ENCODE data around the gene ADCK1.
"Not testable (repeated sequence)": the region's sequence is repeated elsewhere in the genome, so short reads cannot be mapped to it uniquely, and the experiment has no call there.

ADCK1 gene

DNA sequence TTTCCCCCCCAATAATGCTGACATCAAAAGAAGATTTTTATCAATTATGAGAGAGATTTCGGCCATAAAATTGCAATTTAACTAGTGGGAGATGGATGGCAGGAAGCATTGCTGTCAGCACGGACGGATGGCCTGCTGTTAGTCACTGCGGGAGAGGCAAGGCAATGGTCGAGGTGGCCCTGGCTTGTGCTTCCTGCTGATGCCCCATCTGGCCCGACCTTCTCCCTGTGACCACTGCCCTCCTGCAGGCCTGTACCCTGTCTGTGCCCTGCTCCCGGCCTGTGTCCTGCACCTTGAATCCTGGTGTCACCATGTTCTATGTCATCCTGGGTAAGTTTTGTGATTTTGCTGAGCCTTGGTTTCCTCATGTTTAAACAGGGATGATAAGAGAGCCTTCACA, 67.6 kb downstream of the ADCK1 start:
- no peak for DNase-seq

DNA sequence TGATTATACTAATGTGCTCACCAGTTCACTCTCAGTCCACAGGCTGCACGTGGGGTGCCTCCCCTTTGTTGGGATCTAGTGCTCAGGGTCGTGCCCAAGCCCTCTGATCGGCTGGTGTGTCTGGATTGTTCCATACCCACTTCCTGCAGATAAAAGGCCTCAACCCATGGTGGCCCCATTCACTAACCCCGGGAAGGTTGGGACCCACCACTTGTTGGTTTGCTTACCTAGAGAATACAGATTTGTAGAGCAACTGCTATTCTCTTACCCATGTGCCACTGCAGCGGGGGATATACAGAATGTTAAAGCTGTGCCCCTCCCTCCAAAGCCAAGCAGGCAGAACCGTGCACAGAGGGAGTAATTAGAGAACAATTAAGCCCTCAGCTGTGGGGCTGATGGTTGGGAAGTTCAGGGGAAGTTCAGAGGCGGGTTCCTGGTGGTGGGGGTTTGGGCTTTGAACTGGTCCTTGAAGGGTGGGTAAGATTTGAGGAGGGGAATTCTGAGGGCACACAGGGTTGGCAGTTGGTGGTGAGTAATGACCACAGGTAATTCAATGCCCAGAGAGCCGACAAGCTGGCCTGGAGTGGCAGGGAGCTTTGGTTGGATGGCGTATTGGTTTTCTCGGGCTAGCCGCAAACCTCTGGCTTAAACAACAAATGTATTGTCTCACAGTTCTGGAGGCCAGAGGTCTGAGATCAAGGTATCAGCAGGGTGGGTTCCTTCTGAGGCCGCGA, 68.8 kb downstream of the ADCK1 start:
- no peak for DNase-seq

DNA sequence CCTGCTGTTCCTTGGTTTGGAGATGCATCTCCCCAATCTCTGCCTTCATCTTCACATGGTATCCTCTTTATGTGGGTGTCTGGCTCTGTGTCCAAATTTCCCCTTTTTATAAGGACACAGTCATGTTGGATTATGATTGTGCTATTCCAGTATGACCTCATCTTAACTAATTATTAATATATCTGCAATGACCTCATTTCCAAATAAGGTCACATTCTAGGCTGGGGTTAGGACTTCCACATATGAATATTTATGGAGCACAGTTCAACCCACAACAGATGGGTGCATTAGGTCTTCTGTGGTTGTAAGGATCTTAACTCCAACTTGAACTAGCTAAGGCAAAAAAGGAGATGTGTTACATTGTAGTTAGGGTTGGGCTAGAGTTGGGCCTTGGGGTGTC, 69.4 kb downstream of the ADCK1 start:
- peak; percentile 64 to 73 for DNase-seq

DNA sequence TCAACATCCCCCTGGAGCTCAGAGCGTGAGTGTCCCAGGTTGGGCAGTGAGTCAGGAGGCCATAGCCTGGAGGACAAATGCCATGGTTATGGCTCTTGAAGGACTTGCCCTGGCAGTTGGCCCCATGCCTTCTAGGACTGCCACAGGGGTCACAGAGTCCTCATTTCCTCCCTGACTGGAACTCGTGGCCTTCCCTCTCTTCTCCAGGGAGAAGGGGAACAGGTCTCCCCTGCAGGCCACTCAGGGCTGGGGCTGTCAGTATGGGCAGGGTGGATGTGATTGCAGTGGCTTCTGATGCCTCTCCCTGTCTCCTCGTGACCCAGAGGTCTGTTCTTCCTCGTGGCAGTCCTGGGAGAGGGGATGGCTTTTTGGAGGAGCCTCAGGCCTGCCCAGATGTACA, 70.7 kb downstream of the ADCK1 start:
- no peak for DNase-seq

DNA sequence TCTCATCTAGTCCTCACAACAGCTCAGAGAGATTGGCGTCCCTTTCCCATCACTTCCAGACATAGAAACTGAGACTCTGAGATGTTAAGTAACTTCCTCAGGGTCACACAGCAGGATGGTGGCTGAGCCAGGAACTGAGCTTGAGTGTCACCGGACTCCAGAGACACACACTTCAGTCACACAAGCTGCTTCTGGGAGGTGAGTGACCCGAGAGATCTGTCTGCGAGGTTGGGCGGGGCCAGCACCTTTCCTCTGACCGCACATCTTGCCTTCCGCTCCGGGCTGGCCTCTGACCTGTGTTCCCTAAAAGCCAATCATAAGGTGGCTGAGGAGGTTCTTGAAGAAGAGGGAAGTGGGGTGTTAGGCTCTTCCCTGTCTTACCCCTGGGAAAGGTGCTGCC, 72.2 kb downstream of the ADCK1 start:
- no peak for DNase-seq

DNA sequence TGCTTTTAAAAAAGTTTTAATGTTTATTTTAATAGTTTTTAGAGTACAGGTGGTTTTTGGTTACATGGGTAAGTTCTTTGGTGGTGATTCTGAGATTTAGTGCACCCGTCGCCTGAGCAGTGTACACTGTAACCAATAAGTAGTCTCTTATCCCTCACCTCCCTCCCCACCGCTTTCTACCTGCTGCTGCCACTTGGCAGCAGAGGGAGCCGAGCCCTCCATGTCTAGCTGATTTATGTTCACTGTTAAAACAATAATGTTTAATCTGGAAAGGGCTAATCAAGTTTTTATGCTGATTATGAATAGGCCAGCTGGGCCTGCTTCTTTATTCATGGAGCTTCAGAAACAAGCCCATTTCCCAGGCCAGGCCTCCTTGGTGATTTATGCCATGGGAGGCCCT, 73.1 kb downstream of the ADCK1 start:
- no peak for DNase-seq

DNA sequence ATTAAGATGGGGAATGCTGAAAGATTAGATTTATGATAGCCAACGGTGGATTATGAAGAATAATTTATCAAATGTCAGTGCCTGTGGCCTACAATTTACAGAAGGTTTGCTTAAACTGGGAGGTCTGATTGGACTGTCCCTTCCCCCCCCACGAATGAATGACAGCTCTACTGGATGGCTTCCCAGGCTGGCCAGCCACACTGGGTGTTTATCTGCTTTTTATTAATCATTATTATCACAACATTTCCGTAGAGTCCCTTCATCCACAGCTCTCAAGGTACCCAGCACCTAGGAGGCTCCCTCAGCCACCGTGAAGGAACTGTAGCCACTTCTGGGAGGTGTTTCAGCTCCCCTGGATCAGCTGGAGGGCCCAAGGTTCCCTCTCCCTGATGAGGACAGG, 78.9 kb downstream of the ADCK1 start:
- DNase-seq, result no peak

DNA sequence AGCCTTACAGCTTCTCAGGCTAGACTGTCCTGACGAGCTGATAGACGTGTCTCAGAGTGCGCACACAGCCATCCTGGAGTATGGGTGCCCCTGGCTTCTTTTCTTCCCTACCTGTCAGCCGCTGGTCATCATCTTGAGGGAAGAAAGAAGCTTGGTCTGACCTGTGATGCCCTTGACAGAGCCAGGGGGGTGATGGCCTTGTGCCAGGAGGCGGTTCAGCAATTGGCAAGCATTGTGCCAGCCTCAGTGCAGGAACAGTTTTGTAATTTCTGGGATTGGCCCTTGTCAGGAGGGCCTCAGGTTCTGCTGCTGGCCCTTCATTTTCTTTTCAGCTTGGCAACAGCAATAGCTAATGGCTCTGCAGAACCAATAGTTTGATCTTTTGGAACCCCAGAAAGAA, 80.1 kb downstream of the ADCK1 start:
- DNase-seq, result no peak

DNA sequence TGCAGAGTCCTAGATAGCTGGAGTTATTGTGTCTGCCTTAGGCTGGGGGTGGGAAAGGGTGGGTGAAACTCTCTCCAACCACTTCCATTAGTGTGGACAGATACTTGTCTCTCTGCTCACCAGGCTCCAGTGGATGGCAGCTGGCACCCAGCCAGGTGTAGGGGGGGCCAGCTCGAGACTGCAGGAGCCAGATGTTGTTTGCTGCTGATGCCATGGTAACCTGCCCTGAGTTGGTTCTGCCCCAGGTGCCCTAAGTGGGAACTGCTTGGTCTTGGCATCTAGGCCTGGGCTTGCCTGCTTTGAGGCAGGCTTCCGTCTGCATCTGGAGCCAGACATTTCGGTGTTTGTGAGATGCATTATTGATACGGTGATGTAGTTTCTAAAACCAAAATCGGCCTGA, 82.2 kb downstream of the ADCK1 start:
- DNase-seq, result no peak

DNA sequence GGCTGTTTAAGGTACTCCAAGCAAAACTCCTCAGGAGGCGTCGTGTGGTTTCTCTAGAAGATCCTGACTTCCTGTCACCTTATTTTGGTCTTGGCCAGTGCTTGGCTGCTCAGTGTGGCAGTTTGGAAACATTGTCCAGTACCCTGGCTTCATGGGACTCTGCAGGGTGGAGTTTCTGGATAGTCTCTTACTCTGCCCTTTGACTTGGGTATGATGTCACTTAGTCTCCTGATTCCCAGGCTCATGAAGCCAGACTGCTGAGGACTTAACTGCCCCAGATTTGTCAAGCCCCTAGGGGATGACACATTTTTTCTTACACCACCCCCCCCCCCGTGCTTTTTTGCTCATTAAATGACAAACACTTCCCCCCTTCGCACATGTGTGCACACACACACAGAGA, 82.7 kb downstream of the ADCK1 start:
- peak; percentile 19 to 40 for DNase-seq

DNA sequence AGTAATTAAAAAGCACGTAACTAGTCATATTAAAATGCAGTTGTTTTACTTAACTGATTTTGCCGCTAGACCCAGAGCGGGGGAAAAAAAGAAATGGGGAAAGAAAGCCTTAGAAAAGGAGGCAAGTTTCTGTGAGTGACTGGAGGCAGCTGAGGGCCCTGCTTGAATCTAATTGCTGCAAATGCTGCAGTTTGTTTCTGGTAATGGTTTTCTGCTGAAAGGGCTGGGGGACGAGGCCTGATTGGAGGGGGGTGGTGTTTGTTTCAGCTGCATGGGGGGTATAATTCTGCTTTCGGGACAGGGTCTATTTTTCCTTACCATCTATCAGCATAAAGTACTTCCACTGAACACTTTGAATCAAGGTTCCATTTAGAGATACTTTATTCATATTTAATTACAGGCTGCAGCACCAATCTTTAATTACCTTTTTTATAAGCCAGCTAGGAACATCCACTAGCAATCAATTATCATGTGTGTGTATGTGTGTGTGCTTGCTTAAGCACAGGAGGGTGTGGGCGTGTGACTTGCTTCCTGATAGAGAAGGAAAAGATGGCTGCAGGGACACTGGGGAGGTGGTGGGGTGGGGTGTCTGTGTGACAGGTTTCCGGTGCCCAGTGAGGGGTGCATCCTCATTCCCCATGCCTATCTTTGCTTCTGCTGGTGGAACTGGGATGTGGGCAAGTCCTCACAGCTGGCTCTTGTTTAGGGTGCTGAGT, 83.4 kb downstream of the ADCK1 start:
- peak; percentile 29 to 61 for DNase-seq

DNA sequence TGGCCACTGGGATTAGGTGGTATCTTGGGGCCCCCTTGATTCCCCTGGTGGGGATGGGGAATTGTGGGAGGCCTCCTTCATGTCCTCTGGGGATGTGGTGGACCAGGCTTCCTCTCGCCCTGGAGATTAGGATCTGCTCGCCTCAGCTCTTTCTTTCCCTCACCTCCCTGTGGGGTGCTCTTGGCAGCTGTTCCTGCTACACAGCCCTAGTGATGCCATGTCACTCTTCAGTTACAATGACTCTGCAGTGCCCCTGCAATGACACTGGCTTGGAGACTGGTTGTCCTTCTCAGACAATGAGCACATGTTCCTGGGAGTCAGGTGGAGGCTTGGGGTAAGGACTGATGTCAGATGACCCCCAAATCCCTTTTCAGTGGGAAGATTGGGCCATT, 83.9 kb downstream of the ADCK1 start:
- no peak for DNase-seq

DNA sequence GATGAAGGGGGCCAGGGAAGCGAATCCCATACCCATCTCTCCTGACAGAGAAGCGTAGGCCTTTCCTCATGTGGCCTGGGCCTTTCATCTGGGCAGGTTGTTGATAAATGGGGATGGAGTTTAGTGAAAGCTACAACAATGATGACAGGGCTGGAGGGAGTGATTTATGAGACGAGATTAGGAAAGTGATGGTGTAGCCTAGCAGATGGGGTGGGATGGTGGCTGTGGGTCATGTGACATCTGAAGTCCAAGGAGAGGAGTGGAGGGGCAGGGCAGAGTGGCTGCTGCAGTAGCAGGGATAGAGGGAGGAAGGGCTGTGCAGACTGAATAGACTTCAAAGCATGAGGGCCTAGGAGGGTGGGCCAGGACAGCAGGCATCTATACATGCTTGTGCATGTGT, 85.5 kb downstream of the ADCK1 start:
- no peak for DNase-seq

DNA sequence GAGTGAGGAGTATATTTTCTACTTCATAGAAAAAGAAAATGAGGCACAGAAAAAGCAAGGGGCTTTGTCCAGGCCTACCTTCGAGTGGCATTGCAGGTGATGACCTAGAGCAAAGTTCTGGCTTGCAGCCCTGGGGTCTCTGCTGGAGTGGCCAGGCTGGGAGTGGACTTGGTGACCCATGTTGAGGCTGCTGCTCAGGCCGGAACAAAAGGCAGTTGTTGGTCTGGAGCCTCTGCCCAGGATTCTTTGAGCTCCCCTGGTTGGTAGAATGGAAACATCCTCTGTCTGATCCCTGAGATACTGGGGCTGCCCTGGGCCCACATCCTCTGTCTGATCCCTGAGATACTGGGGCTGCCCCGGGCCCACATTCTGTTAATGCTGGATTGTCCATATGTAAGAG, 86.1 kb downstream of the ADCK1 start:
- DNase-seq, result no peak

DNA sequence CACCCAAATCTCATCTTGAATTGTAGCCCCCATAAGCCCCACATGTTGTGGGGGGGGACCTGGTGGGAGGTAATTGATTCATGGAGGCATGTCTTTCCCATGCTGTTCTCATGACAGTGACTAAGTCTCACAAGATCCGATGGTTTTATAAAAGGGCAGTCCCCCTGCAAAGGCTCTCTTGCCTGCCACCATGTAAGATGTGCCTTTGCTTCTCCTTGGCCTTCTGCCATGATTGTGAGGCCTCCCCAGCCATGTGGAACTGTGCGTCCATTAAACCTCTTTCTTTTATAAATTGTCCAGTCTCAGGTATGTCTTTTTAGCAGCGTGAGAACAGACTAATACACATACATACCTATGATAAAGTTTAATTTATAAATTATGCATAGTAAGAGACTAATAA, 89.0 kb downstream of the ADCK1 start:
- DNase-seq, result not testable (repeated sequence)

DNA sequence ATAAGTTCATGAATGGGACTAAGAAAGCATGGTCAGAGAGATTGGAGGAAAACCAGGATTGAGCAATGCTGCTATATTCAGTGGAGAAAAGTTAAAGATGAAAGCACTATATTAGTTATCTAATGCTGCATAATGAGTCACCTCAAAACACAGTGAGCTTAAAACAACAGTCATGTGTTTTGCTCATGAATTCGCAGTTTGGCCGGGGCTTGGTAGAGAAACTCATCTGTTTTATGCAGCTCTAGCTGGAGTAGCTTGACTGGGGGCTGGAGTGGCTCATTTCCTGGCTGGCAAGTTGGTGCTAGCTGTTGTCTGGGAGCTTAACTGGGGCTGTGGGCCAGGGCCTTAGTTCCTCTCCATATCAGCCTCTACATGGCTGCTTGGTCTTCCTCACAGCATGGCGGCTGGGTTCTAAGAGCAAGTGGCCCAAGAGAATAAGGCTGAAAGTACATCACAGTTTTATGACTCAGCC, 90.1 kb downstream of the ADCK1 start:
- no peak for DNase-seq

DNA sequence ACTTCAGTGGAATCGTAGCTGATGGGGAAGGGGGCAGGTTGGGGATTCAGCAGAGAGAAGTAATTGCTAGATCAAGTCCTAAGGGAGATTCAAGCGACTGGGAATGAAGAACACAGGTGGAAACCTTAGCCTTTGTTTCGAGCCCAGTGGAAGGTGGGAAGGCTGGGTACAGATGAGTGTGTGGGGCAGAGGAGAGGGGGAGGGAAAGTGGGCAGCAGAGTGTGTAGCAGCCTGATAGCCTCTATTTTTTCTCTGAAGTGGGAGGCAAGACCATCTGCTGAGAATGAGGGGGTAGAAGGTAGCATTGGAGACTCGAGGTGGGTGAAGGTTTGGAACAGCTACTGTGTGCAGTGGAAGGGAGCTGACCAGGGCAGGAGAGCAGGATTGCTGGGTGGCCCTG, 91.0 kb downstream of the ADCK1 start:
- no peak for DNase-seq

DNA sequence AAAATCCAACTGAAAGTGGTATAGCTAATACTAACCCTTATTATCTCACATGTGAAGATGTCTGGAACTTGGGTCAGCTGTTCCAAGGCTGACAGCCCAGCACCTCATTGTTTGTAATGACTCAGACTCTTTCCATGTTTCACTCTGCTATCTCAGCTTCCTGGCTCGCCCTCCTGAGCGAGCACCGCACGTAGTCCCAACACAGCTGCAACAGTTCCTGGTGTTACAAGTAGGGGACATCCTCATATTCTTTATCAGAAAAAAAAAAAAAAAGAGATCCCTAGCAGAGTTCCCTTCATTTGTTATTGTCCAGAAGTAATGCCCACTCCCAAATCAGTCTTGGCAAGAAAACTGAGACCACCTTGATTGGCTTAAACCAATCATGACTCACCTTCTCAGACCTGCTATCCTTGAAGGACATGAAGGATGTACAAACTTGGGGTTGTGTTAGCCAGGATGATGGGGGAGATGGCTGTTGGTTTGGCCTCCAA, 92.5 kb downstream of the ADCK1 start:
- no peak for DNase-seq

DNA sequence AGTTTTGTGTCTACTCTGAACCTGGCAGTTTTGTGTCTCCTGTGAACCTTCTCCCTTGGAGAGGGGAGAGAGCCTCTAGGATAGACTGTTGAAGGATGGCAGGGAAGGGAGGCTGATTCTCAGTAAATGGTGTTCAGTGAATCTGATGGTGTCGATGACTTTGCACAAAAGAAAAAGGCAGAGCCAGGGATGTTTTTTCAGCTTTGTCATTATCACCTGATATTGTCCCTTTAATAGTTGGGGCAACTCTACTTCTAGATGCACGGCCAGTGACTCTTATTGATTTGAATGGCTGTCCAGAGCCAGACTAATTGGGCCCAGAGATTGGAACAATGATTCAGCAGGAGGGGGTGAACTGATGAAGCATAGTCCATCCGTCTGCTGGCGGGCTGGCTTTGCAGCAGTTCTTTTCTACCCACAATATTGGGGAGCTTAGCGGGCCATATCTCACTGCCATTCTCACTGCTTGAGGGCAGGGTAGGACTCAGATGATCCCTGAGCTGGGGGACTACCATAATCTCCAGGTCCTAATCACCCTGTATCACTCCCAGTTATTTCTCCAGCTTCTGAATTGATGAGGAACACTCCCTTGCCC, 93.1 kb downstream of the ADCK1 start:
- no peak for DNase-seq

DNA sequence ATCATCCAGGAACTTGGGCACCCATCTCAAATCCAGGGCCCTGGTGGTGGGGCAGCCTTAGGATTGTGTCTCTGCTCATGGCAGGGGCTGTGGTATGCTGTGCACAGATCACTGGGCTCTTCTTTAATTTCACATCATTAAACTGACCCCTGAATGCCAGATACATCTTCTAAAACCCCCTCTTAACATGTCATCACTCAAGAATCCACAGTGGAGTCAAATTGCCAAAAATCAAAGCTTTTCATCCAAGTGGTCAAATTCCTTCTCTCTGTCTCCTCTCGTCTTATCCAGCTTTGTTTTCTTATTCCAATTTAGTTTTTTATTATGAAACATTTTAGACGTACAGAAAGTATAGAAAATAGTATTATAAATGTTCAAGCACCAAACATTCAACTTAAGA, 97.5 kb downstream of the ADCK1 start:
- no peak for DNase-seq

DNA sequence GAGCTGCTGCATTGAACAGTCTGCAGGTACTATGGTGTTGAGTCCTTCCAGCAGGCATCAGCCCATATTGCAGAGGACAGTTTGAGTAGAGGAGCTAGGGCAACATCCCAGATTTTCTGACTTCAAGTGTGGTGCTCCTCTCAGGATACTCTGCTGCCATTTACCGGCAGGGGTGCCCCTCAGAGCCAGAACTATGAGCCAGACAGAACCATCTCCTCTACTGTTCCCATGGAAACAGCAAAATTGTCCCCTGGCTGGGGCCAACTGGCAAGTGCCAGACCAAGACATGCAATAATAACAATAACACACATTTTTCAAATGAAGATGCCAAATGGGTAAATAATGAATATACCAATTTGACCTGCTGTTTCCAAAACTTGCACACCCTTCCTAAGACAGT, 102.9 kb downstream of the ADCK1 start:
- DNase-seq, result no peak

DNA sequence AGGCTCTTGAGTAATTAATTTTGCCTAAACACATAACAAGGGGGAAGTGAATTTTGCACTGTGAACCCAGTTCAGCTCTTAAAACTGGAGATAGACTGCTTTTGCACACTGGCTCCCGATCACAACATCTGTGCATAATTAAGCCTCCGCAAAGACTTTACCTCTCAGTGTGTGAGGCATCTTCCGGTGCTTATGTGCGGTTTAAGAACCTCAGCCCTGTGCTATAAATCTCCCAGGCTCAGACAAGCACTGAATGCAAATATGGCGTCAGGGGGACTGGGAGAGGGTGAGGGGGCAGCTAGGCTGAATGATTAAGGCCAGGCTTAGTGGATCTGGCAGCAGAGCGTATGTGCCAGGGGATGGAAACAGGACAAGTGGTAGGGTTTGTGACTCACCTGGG, 103.3 kb downstream of the ADCK1 start:
- no peak for DNase-seq

DNA sequence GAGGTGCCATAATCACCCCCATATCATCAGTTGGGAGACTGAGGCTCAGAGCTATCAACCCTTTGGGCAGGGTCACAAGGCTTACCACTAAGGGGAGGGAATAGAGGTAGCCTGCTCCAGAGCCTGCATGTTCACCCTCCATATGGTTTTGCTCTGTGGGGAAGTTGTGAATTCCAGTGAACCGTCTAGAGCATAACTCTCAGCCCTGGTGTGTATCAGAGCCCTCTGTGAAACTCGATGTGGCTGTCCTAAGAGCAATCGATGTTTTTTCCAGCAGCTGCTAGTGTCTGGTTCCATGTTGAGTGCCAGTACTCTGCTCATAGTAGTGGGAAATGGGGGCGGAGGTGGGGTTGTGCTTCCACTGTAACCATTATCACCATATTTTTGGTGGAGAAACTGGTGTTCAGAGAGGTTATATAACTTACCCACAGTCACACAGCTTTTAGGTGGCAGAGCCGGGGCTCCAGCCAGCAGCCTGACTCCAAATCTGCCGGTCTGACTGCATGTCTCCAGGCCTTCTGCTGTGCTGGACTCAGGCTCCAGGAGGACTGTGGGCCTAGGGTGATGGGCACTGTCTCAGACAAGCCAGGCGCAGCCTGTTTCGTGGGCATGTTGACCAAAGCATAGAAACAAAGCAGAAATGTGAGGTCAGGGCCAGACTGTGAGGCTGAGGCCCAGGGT, 104.2 kb downstream of the ADCK1 start:
- no peak for DNase-seq

Data from inflammatory macrophage (primary cell).